Kidney (tissue), 14 donors: ENCODE results near the gene SCNN1B. TPM values are rescaled to one million over a fixed set of nuclear protein-coding genes. Genes with fewer than 3 reads are reported as not detected.

Experiments used
- DNase-seq, 5 donors: peaks; one replicate each; pipeline ENCODE4 v3.0.0-alpha.2; 2013 to 2020
- FAIRE-seq: peaks from 2 replicates; lab custom pipeline; 2012; peaks lifted over from hg19 to GRCh38; lab: Jason Lieb, UNC
- H3K27ac ChIP-seq, 2 donors: one replicate each; pipeline ENCODE4 v1.7.0; 2013; ENCODE audit warnings: low read depth in 2 of 2, low read length in 2 of 2, inconsistent platforms in 1 of 2
- H3K27me3 ChIP-seq: one replicate; pipeline ENCODE4 v1.7.1; 2013; ENCODE audit warnings: low read length, inconsistent platforms; ENCODE audit not compliant: control insufficient read depth, insufficient read depth
- H3K36me3 ChIP-seq, 3 donors: one replicate each; pipeline versions ENCODE4 v1.7.0 to v1.7.1; 2013; ENCODE audit warnings: low read length in 3 of 3, control low read depth in 1 of 3, inconsistent platforms in 1 of 3; ENCODE audit not compliant: insufficient read depth in 3 of 3, control insufficient read depth in 2 of 3
- H3K4me1 ChIP-seq, 3 donors: one replicate each; pipeline versions ENCODE4 v1.7.0 to v1.7.1; 2013; ENCODE audit warnings: low read length in 3 of 3, inconsistent platforms in 1 of 3, low read depth in 1 of 3; ENCODE audit not compliant: control insufficient read depth in 2 of 3, insufficient read depth in 2 of 3
- H3K4me3 ChIP-seq, 3 donors: one replicate each; pipeline versions ENCODE4 v1.7.0 to v1.8.1; 2013; ENCODE audit warnings: low read length in 3 of 3, control low read depth in 1 of 3, inconsistent platforms in 1 of 3
- H3K9ac ChIP-seq, 3 donors: one replicate each; pipeline versions ENCODE4 v1.7.0 to v1.7.1; 2013; ENCODE audit warnings: low read length in 3 of 3, control low read depth in 1 of 3, inconsistent platforms in 1 of 3
- H3K9me3 ChIP-seq, 3 donors: one replicate each; pipeline versions ENCODE4 v1.7.0 to v1.7.1; 2013; ENCODE audit warnings: low read length in 3 of 3, control low read depth in 1 of 3, inconsistent platforms in 1 of 3; ENCODE audit not compliant: control insufficient read depth in 2 of 3, insufficient read depth in 1 of 3
- CTCF ChIP-seq: IDR thresholded peaks from 3 replicates; pipeline ENCODE4 v1.5.1; 2012; ENCODE audit warnings: mild to moderate bottlenecking, moderate library complexity, borderline replicate concordance; ENCODE audit not compliant: insufficient read depth; ENCODE audit errors: extremely low read depth
- intact Hi-C: fragments of 100-400 bp; cut with DNase I; formaldehyde crosslinking; loops from one replicate; pipeline ENCODE4 v1.11.1; 2022
- polyA plus RNA-seq: library from polyadenylated mRNA; stranded (reverse); fragments of 350-450 nt; fragmentation: Illumina TruSeq; extraction: RNeasy Lipid Tissue Mini Kit (QIAGEN cat#74804); gene quantifications from one replicate; pipeline ENCODE4 v1.2.3, GENCODE V29; 2014; ENCODE audit warnings: low read depth, low replicate concordance; ENCODE audit not compliant: insufficient read depth
- total RNA-seq: library from RNA; stranded (reverse); fragmentation: NEBNext Ultra II Directional; extraction: Animal tissue kit (Norgen Biotek cat#: 25700); gene quantifications from one replicate; pipeline ENCODE4 v1.2.1, GENCODE V29; 2021
- donor health status: control.
- donor health status: control.
- donor health status: control.
- donor health status: control.
- donor health status: control.
- donor health status: DM: yes; HTN: yes; CAD: no.
- donor health status: Normal renal cell carcinoma (clear cell type).

Gene SCNN1B
- total and polyA plus RNA-seq, 2 donors from 2014 or later, result 7.8 to 62.9 TPM

GRCh38 chr16:23368469-23368868, 66.4 kb downstream of the SCNN1B start:
- no peak overlapping the region for H3K27ac ChIP-seq
- H3K9ac ChIP-seq, result no peak overlapping the region
- no peak for FAIRE-seq
- DNase-seq, result no peak
- no peak for TF ChIP-seq CTCF
- H3K27me3 ChIP-seq, result no peaks in the 10 kb centered on the region
- intact Hi-C loops, result no loop called here
- H3K4me3 ChIP-seq, result no peak overlapping the region
- no peaks in the 10 kb centered on the region for H3K4me1 ChIP-seq
- H3K36me3 ChIP-seq, result no peaks in the 10 kb centered on the region
- H3K9me3 ChIP-seq, result no peaks in the 10 kb centered on the region

GRCh38 chr16:23369416-23369815, 67.3 kb downstream of the SCNN1B start:
- Histone ChIP-seq H3K27ac (no peak overlapping the region), H3K4me1 (no peaks in the 10 kb centered on the region), H3K27me3 (no peaks in the 10 kb centered on the region), H3K9ac (no peak overlapping the region), H3K9me3 (no peaks in the 10 kb centered on the region), H3K4me3 (no peak overlapping the region), H3K36me3 (no peaks in the 10 kb centered on the region)
- intact Hi-C loops, result no loop called here
- TF ChIP-seq CTCF, result no peak
- FAIRE-seq (no peak), DNase-seq (no peak)

GRCh38 chr16:23371368-23371767, 69.3 kb downstream of the SCNN1B start:
- no peak for FAIRE-seq

More at GRCh38 chr16:23371368-23371767, 69.3 kb downstream of the SCNN1B start:
- Histone ChIP-seq H3K36me3 (no peaks in the 10 kb centered on the region), H3K9ac (no peak overlapping the region), H3K27me3 (no peaks in the 10 kb centered on the region), H3K9me3 (no peaks in the 10 kb centered on the region), H3K27ac (no peak overlapping the region), H3K4me1 (no peaks in the 10 kb centered on the region), H3K4me3 (no peak overlapping the region)
- TF ChIP-seq CTCF, result no peak
- DNase-seq, result peak in 1 of 5 donors; percentile 52
- intact Hi-C loops, result no loop called here
